ENCODE data around the gene THAP12. TPM values are rescaled to one million over a fixed set of nuclear protein-coding genes. Genes with fewer than 3 reads are reported as not detected.

THAP12 gene
- total RNA-seq, 2 experiments from 2014 or later, result 50.3 TPM

DNA sequence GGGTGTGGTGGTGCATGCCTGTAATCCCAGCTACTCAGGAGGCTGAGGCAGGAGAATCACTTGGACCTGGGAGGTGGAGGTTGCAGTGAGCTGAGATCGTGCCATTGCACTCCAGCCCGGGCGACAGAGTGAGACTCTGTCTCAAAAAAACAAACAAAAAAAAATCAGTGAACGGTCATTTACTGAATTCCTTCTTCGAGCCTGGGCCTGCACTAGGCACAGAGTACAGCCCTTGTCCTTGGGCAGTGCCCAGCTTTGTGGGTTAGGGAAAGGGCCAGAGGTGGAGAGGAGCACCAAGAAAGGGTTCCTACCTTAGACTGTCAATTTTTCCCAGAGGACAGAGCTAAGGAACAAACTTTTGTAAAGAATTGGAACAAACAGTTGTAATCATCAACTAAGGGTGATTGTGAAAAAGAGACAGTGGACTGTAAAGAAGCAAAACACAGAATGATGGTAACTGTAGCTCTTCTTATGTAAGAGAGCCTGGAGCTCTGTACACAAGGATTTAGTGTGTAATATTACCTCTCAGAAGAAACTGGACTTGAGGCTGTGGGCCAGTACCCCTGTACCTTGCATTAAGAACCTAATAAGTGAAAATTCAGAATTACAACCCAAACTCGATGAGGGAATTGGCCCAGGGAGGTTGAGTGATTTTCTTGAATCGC is 11.0 kb upstream of the THAP12 start:
- Mint-ChIP-seq H3K36me3 (ENCODE audit: low read depth) (no peaks in the 10 kb centered on the region), H3K27ac (no peak overlapping the region), H3K9me3 (no peaks in the 10 kb centered on the region), H3K4me3 (no peak overlapping the region), H3K4me1 (ENCODE audit: low read depth) (no peaks in the 10 kb centered on the region), H3K27me3 (no peaks in the 10 kb centered on the region)
- POLR2A ChIA-PET, result interaction anchor here (0.6 kb wide), 1 partner anchor 102 kb away, joined by 3 read pairs; no protein-coding TSS in a partner anchor
- TF ChIP-seq CTCF (IDR thresholded peaks at IDR 0.05), result no peak
- no peak for ATAC-seq
- no peak for DNase-seq
- CTCF ChIA-PET, result no interaction called here
- intact Hi-C loops (cut with micrococcal nuclease), result no loop called here

DNA sequence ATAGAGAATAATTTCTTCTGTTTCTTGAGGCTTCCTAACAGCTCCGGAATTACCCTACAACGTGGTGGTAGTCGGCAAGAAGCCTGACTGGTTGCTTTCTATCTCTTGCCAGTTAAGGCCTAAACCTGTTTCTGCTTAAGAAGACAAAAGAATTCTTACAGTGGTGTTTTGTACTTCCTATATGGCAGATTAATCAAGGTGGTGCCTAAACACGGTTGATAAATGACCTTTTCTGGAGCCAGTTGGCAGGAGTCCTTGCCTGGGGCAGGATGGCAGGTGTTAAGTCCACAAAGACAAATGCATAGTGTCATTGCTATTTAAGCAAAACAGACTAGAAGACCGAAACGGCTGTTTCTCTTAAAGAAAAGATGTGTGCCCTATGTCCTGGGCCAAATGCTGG is 10.1 kb upstream of the THAP12 start:
- TF ChIP-seq CTCF (IDR thresholded peaks at IDR 0.05), result no peak
- no peaks in the 10 kb centered on the region for H3K27me3 Mint-ChIP-seq
- no peaks in the 10 kb centered on the region for H3K9me3 Mint-ChIP-seq
- CTCF ChIA-PET, result no interaction called here
- intact Hi-C loops (cut with micrococcal nuclease), result no loop called here
- H3K27ac Mint-ChIP-seq, result no peak overlapping the region
- POLR2A ChIA-PET, result no interaction called here
- DNase-seq (no peak), ATAC-seq (no peak)
- H3K4me1 Mint-ChIP-seq (ENCODE audit: low read depth), result no peaks in the 10 kb centered on the region
- no peaks in the 10 kb centered on the region for H3K36me3 Mint-ChIP-seq (ENCODE audit: low read depth)
- no peak overlapping the region for H3K4me3 Mint-ChIP-seq

GRCh38 chr11:76388408-76388807 is 7.5 kb upstream of the THAP12 start:
- Mint-ChIP-seq H3K36me3 (ENCODE audit: low read depth) (no peaks in the 10 kb centered on the region), H3K4me3 (no peak overlapping the region), H3K27ac (no peak overlapping the region), H3K9me3 (no peaks in the 10 kb centered on the region), H3K4me1 (ENCODE audit: low read depth) (peaks cover 6% of the 10 kb centered on the region), H3K27me3 (no peaks in the 10 kb centered on the region)
- POLR2A ChIA-PET, result no interaction called here
- DNase-seq (no peak), ATAC-seq (no peak)
- intact Hi-C loops (cut with micrococcal nuclease), result no loop called here
- CTCF ChIA-PET, result interaction anchor here (1.2 to 2.6 kb wide), 2 partner anchors 13 to 32 kb away, joined by 3 to 10 read pairs; no protein-coding TSS in a partner anchor
- no peak for TF ChIP-seq CTCF (IDR thresholded peaks at IDR 0.05)

GRCh38 chr11:76385903-76386302 is 5.0 kb upstream of the THAP12 start:
- H3K27me3 Mint-ChIP-seq, result no peaks in the 10 kb centered on the region
- H3K36me3 Mint-ChIP-seq (ENCODE audit: low read depth), result peaks cover 1% of the 10 kb centered on the region
- no peaks in the 10 kb centered on the region for H3K9me3 Mint-ChIP-seq
- intact Hi-C loops (cut with micrococcal nuclease), result no loop called here
- peaks cover 23% of the 10 kb centered on the region for H3K4me1 Mint-ChIP-seq (ENCODE audit: low read depth)
- H3K27ac Mint-ChIP-seq, result no peak overlapping the region
- no peak for ATAC-seq
- H3K4me3 Mint-ChIP-seq, result no peak overlapping the region
- ChIA-PET CTCF (no interaction called here), POLR2A (interaction anchor here (1.0 kb wide), 1 partner anchor 10 kb away, joined by 3 read pairs; no protein-coding TSS in a partner anchor)
- TF ChIP-seq CTCF (IDR thresholded peaks at IDR 0.05), result no peak
- DNase-seq, result no peak

DNA sequence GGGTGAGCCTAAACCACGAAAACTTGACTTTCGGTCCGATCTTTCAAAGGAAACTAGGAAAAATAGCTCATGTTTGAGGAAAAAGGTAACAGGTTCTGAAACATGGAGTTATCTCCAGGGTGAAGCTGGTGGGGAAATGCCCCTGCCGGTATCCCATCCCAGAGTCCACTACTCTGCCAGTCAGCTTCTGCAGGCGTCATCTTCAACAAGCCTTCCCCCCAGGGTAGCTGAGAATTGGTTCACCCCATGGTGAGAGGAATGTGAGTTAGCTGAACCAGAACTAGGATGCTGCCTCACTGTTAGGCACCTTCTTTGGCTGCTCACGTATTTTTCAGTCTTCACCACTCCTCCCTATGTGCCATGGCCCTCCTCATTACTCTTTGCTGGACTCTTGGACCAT is 1.3 kb upstream of the THAP12 start:
- ATAC-seq (no peak), DNase-seq (no peak)
- Mint-ChIP-seq H3K4me1 (ENCODE audit: low read depth) (peaks cover 41% of the 10 kb centered on the region), H3K4me3 (peak overlapping the region; percentile 90), H3K9me3 (no peaks in the 10 kb centered on the region), H3K36me3 (ENCODE audit: low read depth) (peaks cover 8% of the 10 kb centered on the region), H3K27me3 (no peaks in the 10 kb centered on the region), H3K27ac (no peak overlapping the region)
- ChIA-PET CTCF (interaction anchor here (0.8 to 1.9 kb wide), 3 partner anchors 38 to 298 kb away, joined by 3 to 7 read pairs (median 3); no protein-coding TSS in a partner anchor), POLR2A (interaction anchor here (0.6 to 1.1 kb wide), 3 partner anchors 20 to 1411 kb away, joined by 3 to 4 read pairs (median 4); no protein-coding TSS in a partner anchor)
- no peak for TF ChIP-seq CTCF (IDR thresholded peaks at IDR 0.05)
- intact Hi-C loops (cut with micrococcal nuclease), result no loop called here
